ENCODE data around the gene ESM1. TPM values are rescaled to one million over a fixed set of nuclear protein-coding genes. Genes with fewer than 3 reads are reported as not detected.
"Not testable (repeated sequence)": the region's sequence is repeated elsewhere in the genome, so short reads cannot be mapped to it uniquely, and the experiment has no call there.

The ESM1 gene
- total RNA-seq, 2 experiments from 2014 or later = 0.20 to 0.47 TPM

GRCh38 chr5:55004729-55005128, 19.3 kb upstream of the ESM1 start:
- no peak overlapping the region for H3K27ac Mint-ChIP-seq
- H3K9me3 Mint-ChIP-seq = peaks cover 5% of the 10 kb centered on the region
- peaks cover 23% of the 10 kb centered on the region for H3K4me1 Mint-ChIP-seq (ENCODE audit: low read depth)
- CTCF ChIA-PET = no interaction called here
- H3K36me3 Mint-ChIP-seq (ENCODE audit: low read depth) = peaks cover 5% of the 10 kb centered on the region
- POLR2A ChIA-PET = no interaction called here
- DNase-seq (no peak), ATAC-seq (no peak)
- no peaks in the 10 kb centered on the region for H3K27me3 Mint-ChIP-seq
- no peak for TF ChIP-seq CTCF (IDR thresholded peaks at IDR 0.05)
- no peak overlapping the region for H3K4me3 Mint-ChIP-seq
- intact Hi-C loops (cut with micrococcal nuclease) = no loop called here

- Mint-ChIP-seq H3K27me3 (no peaks in the 10 kb centered on the region), H3K36me3 (ENCODE audit: low read depth) (peaks cover 5% of the 10 kb centered on the region), H3K9me3 (peaks cover 5% of the 10 kb centered on the region), H3K27ac (no peak overlapping the region), H3K4me3 (no peak overlapping the region), H3K4me1 (ENCODE audit: low read depth) (peaks cover 23% of the 10 kb centered on the region)
- CTCF ChIA-PET = no interaction called here
- POLR2A ChIA-PET = no interaction called here
- TF ChIP-seq CTCF (IDR thresholded peaks at IDR 0.05) = no peak
- DNase-seq (no peak), ATAC-seq (no peak)
- intact Hi-C loops (cut with micrococcal nuclease) = no loop called here
These were observed 18.2 kb upstream of the ESM1 start for GRCh38 chr5:55003432-55004065.

GRCh38 chr5:55002166-55002565, 16.8 kb upstream of the ESM1 start:
- Mint-ChIP-seq H3K27ac (peak overlapping the region; percentile 54), H3K4me1 (ENCODE audit: low read depth) (peaks cover 23% of the 10 kb centered on the region)
- CTCF ChIA-PET = interaction anchor here (1.1 kb wide), 1 partner anchor 34 kb away, joined by 3 read pairs; no protein-coding TSS in a partner anchor
- H3K9me3 Mint-ChIP-seq; intact Hi-C loops (cut with micrococcal nuclease); H3K27me3 Mint-ChIP-seq; H3K4me3 Mint-ChIP-seq; H3K36me3 Mint-ChIP-seq (ENCODE audit: low read depth); ATAC-seq; DNase-seq; POLR2A ChIA-PET: not testable (repeated sequence)

- Mint-ChIP-seq H3K4me3 (no peak overlapping the region), H3K36me3 (ENCODE audit: low read depth) (peaks cover 2% of the 10 kb centered on the region), H3K27ac (no peak overlapping the region), H3K27me3 (no peaks in the 10 kb centered on the region), H3K4me1 (ENCODE audit: low read depth) (peaks cover 11% of the 10 kb centered on the region), H3K9me3 (peaks cover 2% of the 10 kb centered on the region)
- ATAC-seq (no peak), DNase-seq (no peak)
- ChIA-PET POLR2A (interaction anchor here (0.6 kb wide), 1 partner anchor 72 kb away, joined by 3 read pairs; no protein-coding TSS in a partner anchor), CTCF (interaction anchor here (1.0 to 1.8 kb wide), 2 partner anchors 91 to 163 kb away, joined by 3 to 6 read pairs; partner anchors contain the start of gene GPX8)
- TF ChIP-seq CTCF (IDR thresholded peaks at IDR 0.05) = no peak
- intact Hi-C loops (cut with micrococcal nuclease) = no loop called here
These were observed 11.7 kb upstream of the ESM1 start for GRCh38 chr5:54997081-54997480.

GRCh38 chr5:54996466-54996865, 11.1 kb upstream of the ESM1 start:
- Mint-ChIP-seq H3K36me3 (ENCODE audit: low read depth) (no peaks in the 10 kb centered on the region), H3K9me3 (no peaks in the 10 kb centered on the region), H3K27ac (no peak overlapping the region), H3K4me3 (no peak overlapping the region), H3K27me3 (no peaks in the 10 kb centered on the region), H3K4me1 (ENCODE audit: low read depth) (peaks cover 5% of the 10 kb centered on the region)
- CTCF ChIA-PET = no interaction called here
- no peak for DNase-seq
- POLR2A ChIA-PET = no interaction called here
- intact Hi-C loops (cut with micrococcal nuclease) = no loop called here
- TF ChIP-seq CTCF (IDR thresholded peaks at IDR 0.05) = no peak
- no peak for ATAC-seq

All from activated CD8-positive, alpha-beta T cell treated with anti-CD3 and anti-CD28 coated beads for 36 hours (primary cell).